Skin epidermis (tissue), 12 donors: Measurements from ENCODE around the gene CSRP1.

Source experiments
- H3K27ac ChIP-seq, 21 experiments: fragments of 200-600 bp; sonication (generic) in 11 of 21; one replicate each; pipeline ENCODE4 v1.5.0; 2020; ENCODE audit warnings: mild to moderate bottlenecking in 3 of 21, inconsistent platforms in 2 of 21, moderate library complexity in 2 of 21
- H3K4me3 ChIP-seq, 7 experiments: fragments of 200-600 bp; sonication (generic) in 2 of 7; one replicate each; pipeline ENCODE4 v1.5.0; 2020; ENCODE audit warnings: inconsistent platforms in 2 of 7, mild to moderate bottlenecking in 2 of 7, moderate library complexity in 1 of 7

Gene CSRP1

DNA sequence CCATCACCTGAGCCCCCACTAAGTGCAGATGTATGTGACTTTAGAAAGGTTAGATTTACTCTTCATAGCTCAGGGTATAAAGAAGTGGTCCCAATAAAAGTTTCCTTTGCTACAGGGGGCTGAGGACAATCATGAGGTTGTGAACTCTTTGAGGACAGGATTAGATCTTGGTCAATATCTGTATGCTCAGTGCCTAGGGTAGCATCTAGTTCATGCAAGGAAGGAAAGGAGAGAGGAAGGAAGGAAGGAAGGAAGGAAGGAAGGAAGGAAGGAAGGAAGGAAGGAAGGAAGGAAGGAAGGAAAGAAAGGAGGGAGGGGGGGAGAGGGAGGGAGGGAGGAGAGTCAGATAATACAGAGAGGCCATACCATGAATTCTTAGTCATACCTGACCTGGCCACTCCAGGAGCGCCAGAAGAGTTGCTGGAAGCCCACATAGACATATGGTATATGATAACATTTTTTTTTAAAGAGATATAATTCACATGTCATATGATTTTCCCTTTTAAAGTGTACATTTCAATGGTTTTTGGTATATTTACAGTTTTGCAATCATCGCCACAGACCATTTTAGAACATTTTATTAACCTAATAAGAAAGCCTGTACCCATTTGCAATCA, 9.7 kb upstream of the CSRP1 start:
- H3K27ac ChIP-seq, result no peak overlapping the region

DNA sequence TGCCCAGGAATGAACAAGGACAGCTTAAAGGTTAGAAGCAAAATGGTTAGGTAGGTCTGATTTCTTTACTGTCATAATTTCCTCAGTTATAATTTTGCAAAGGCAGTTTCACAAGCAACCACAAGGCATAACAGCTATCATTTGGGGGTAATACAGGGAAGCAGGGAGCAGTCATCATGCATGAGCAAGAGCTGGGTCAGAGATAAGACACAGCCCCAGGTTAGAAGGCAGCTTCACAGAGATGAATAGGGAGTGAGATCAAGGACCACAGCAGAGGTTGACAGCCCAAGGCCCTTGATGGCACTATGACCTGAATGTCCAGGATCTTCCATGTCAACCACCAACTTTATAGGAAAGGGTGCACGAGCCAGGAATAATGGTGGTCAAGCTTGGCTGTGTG, 9.0 kb upstream of the CSRP1 start:
- Histone ChIP-seq H3K4me3 (no peak overlapping the region), H3K27ac (no peak overlapping the region)

More for the DNA sequence above, 9.7 kb upstream of the CSRP1 start:
- H3K4me3 ChIP-seq, result no peak overlapping the region

DNA sequence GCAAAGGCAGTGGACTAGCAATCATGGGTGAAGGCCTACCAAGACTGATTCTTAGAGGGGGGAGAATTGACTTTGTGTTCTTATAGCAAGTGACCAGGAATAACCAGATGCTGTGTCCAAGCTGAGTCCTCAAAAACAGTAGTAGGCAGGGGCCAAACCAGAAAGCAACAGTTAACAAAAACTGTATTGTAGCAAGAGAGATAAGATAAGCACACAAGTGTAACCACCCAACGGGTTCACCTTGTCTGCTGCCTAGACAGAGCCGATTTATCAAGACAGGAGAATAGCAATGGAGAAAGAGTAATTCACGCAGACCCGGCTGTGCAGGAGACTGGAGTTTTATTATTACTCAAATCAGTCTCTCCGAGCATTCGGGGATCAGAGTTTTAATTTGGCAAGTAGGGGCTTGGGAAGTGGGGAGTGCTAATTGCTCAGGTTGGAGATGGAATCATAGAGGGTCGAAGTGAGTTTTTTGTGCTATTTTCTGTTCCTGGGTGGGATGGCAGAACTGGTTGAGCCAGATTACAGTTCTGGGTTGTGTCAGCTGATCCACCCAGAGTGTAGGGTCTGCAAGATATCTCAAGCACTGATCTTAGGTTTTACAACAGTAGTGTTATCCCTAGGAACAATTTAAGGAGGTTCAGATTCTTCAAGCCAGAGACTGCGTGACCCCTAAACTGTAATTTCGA, 8.3 kb upstream of the CSRP1 start:
- no peak overlapping the region for H3K4me3 ChIP-seq
- no peak overlapping the region for H3K27ac ChIP-seq

DNA sequence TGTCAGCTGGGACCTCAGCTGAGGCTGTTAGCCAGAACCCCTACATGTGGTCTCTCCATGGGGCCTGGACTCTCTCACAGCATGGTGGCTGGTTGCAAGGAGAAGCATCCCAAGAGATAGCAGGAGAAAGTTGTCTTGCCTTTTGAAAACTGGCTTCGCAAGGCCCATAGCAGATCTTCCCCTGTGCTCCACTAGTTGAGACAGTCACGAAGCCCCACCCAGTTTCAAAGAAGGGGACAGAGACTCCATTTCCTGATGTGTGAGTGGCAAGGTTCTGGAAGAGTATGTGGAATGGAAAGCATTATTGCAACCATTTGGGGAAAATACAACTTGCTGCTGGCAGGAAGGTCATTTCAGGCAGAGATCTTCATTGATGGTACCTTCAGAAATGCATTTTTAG, 7.5 kb upstream of the CSRP1 start:
- Histone ChIP-seq H3K27ac (no peak overlapping the region), H3K4me3 (no peak overlapping the region)

DNA sequence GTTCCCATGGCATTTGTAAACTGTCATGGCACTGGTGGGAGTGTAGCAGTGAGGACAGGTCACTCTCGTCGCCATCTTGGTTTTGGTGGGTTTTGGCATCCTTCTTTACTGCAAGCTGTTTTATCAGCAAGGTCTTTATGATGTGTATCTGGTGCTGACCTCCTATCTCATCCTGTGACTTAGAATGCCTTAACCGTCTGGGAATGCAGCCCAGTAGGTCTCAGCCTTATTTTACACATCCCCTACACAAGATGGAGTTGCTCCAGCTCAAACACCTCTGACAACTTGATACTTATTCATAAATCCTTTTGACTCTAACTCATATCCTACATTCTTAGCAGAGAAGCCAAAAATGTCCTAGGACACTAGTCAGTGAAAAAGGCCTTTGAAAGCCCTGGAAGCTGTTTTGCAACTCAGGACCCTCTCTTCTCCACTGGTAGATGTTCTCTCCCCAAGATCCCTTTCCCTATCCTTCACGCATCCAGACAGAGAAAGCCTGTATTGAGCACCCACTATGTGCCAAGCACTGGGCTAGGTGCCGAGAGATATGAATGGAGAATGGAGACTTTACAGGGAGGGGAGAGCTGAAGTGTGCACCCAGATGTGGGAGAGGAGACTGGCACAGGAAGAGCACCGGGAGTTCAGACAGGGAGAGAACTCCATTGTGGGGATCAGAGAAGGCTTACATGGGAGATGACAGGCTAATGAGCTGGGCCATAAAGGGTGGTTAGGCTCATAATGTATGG, 6.7 kb upstream of the CSRP1 start:
- Histone ChIP-seq H3K4me3 (no peak overlapping the region), H3K27ac (peak overlapping the region in 2 of 21 experiments; percentile 5 to 44)

DNA sequence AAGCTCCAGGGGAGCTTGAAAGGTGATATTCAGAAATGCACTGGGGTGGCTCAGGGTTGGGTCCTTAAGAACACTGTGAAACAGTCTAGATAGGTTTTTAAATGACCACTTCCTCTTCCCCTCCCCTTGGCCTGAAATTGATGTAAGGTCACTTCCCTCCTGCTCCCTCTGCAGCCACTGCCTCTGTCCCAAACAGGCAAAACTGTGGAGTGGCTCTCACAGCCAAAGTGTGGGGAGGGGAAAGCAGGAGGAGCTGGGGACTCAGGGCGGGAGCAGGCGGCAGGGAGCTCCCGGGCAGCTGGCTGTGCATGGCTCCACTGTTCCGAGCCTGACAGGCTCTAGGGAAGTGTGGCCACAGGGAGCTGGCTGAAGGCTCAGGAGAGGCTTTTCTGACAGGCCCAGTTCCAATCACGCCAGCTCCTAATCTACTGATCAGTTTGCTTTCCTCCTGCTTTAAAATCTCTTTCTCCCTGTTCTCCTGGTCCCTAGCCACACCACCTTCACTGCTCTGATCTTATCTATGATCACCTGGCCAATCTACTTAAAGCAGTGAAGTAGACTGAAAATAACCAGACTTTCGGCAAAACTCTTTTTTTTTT, 5.1 kb upstream of the CSRP1 start:
- no peak overlapping the region for H3K4me3 ChIP-seq
- peak overlapping the region in 13 of 21 experiments; percentile 6 to 75 (median 58) for H3K27ac ChIP-seq

DNA sequence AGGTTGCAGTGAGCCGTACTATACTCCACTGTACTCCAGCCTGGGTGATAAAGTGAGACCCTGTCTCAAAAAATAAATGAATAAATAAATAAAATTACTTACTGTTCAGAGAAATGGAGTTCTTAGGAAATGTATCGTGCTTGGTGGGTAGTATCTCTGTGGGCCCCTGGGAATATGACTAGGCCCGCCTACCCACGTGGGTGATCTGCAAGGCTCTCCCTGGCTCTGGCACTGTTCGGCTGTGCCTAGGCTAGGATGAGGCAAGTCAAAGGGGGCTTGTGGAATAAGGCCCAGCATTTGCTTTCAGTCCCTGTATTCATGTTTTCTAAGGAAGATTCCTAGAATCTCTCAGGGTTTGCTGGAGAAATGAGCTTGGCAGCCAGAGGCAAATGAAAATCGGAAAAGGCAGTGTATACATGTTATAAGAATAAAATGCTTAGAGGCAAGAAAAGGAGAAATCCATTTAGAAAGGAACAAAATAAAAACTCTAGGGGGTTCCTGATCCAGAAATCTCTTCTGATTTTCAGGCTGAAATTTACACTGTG, 4.5 kb upstream of the CSRP1 start:
- Histone ChIP-seq H3K27ac (peak overlapping the region in 10 of 21 experiments; percentile 6 to 75 (median 61)), H3K4me3 (no peak overlapping the region)

DNA sequence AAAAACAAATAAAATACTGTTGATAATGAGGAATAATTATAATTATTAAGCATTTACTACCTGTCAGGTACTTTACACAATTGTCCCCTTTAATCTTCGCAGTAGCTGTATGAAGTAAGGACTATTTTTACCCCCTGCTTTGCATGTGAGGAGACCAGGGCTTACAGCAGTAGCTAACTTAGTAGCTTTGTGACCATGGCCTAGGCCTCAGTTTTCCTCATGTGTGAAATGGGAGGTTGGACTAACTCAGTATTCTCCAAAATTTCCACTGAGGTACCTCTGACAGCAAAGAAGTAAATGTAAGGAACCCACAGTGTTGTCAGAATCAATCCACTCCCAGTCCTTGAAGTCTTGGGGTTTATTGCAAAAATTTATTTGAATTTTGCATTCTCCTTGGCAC, 3.8 kb upstream of the CSRP1 start:
- no peak overlapping the region for H3K27ac ChIP-seq
- no peak overlapping the region for H3K4me3 ChIP-seq

DNA sequence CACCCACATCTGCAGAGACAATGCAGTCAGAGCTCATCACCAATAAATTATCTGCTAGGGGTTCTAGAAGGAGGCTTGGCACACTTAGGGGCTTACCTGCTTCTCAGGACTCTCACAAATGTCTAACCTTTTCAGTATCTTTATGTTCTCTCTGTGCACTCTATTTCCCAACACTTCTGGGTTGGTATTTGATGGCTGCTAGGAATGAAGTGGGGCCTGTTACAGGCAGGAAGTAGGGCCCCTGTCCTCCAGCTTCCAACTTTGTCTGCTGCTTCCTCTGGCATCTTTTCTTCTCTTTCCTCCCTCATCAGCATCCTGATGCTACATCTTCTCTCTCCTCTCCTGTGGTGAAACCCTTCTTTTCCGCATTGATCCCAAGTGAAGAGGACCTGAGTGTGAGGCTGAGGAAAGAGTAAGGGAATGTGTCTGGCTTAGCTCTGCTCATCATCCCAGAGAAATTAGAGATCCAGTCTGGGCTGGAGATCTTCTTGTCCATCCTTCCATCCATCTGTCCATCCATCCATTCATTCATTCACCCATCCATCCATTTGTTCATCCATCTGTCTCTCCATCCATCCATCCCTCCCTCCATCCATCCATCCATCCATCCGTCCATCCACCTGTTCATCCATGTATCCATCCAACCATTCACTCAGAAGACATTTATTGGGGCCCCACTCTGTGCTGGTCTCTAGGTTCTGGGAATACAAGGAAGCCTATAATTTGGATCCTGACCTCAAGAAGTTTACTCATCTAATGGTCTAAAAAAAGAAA, 2.9 kb upstream of the CSRP1 start:
- Histone ChIP-seq H3K27ac (no peak overlapping the region), H3K4me3 (no peak overlapping the region)

DNA sequence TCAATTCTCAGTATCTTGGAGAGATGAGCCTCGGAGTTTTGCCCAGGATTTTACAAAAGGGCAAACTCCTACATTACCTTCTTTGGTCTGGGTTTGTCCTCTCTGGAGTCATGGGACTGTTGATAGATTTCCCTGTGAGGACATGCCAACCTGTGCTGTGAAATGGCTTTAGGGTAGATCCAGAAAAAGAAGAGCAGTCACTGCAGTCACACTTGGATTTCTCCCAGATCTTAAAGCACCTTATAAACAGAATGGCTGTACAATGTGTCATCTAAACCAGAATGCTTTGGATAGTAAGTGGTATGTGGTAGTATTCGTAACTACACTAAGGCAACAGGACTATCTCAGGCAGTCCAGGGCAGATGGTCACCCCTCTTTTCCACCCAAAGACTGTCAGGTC, 1.9 kb upstream of the CSRP1 start:
- Histone ChIP-seq H3K27ac (no peak overlapping the region), H3K4me3 (no peak overlapping the region)

DNA sequence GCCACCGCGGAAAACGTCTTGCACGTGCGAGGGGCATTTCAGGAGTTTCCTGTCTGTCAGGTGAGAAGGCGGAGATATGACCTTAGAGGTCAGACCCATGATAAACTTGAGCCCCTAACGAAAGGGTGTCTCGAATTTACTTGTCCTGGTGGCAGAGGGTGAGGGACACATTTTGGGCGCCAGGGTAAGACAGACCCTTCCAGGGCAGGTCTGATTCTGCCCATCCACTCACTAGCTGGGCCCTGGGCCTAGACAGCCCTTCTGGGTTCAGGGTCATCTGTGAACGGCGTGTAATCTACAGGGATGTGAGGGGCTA, 395 bp upstream of the CSRP1 start:
- peak overlapping the region; percentile 63 to 95 (median 89) for H3K27ac ChIP-seq
- H3K4me3 ChIP-seq, result peak overlapping the region; percentile 55 to 95 (median 70)

DNA sequence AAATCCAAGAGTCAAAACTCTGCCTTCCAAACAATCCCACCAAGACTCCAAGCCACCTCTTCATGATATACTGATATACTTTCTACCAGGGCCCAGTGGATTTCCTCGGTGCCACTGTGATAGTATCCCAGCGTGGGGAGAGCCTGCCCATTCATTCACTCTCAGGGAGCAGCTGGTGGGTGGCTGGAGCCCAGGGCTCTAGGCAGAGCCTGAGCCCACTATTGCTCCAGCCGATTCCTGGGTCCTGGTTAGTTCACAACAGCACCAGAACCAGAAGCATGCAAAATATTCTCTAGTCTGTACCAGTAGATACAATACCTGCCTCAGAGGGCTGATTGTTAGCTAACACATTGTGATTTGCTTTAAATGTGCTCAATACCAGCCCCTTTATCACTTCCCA, 831 bp downstream of the CSRP1 start:
- H3K27ac ChIP-seq, result peak overlapping the region in 20 of 21 experiments; percentile 63 to 95 (median 89)

DNA sequence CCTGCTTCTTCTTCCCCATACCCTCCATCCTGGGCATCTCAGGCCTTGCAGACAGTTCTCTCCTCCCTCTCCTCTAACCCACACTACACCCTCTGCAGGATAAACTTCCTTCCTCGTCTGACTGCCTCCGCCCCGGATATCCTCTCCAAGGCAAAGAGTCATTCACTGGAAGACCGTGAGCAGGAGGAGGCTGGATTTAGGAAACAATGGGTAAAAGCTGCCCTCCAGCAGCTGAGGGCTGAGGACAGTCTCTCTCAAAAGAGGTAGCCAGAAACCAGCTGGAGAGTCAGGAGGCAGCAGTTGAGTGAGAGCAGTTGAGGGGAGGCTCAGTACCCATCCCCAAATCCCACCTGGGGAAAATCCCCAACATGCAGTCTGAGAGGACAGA, 1.4 kb downstream of the CSRP1 start:
- peak overlapping the region in 16 of 21 experiments; percentile 63 to 95 (median 90) for H3K27ac ChIP-seq

More for the DNA sequence above, 831 bp downstream of the CSRP1 start:
- peak overlapping the region; percentile 55 to 95 (median 70) for H3K4me3 ChIP-seq

DNA sequence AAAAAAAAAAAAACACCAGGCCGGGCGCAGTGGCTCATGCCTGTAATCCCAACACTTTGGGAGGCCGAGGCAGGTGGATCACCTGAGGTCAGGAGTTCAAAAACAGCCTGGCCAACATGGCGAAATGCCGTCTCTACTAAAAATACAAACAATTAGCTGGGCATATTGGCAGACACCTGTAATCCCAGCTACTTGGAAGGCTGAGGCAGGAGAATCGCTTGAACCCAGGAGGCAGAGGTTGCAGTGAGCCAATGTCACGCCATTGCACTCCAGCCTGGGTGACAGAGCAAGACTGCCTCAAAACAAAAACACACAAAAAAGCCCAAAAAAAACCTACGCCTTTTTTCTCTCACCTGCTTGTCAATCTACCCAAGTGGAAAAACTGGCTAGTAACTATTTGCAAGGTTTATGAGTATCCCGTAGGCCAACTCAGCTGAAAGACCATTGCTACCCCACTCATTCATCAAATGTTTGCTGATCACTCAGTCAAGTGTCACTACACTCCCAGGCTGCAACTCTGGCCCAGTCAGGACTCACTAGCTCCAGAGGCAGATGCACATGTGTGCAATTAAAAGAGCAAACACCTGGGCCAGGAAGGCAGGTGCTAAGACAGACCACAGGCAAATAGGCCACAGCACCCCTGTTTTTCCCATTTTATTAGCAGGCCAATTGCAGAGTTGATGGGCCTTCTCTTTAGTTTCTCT, 2.0 kb downstream of the CSRP1 start:
- Histone ChIP-seq H3K27ac (peak overlapping the region in 9 of 21 experiments; percentile 39 to 95 (median 87)), H3K4me3 (peak overlapping the region in 2 of 7 experiments; percentile 68 to 79)

More for the DNA sequence above, 1.4 kb downstream of the CSRP1 start:
- H3K4me3 ChIP-seq, result peak overlapping the region in 6 of 7 experiments; percentile 55 to 95 (median 69)

DNA sequence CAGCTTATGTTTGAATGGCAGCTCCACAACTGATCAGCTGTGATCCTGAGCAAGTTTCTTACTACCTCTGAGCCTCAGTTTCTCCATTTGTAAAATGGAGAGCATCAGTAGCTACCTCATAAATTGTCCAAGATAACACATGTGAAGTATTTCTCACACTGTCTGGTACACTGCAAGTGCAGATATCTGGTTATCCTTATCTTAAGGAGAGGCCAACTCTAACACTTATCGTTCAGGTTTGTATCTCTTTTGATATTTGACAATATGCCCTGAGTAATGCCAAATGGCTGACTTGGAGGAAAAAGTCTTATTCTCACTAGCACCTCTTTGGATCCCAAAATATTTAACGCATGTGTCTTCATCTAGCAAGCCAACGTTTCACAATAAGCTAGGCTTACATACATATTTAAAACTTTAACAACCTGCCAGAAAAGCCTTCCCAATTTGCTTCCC, 2.7 kb downstream of the CSRP1 start:
- H3K27ac ChIP-seq, result peak overlapping the region in 13 of 21 experiments; percentile 11 to 95 (median 66)
- peak overlapping the region in 1 of 7 experiments; percentile 7 for H3K4me3 ChIP-seq

DNA sequence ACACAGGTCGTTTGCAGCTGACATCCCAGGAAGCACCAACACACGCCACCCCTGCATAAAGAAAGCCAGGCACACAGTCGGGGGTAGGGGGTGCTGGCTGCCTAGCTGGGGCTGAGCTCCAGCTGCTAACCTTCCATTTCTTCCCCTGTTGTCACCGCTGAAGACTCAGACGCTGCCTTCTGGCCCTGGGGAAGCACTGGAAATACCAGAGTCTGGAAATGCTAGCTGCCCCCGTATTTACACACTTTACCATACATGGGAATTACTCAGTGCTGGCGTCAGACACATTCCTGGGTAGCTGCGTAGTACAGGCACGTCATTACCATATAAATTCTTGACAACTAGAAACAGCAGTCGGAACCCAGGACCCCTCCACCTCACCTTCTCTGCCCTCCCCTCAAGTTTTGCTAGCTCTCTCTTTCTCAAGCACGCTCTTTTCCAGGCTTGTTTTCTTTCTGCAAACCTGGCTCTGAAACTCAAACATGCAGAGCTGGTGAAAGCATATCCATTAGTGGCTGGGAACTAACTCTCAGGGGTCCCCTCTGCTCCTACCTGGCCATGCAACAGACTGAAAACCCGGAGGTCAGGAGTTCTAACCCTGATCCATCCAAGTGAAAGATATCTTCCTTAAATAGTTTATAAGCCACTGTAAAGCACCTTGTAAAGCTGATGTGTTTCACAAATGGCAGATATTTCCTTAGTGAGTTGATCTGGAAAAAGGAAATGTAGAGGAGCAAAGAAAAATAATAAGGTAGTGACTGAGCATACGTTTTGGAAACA, 3.3 kb downstream of the CSRP1 start:
- H3K4me3 ChIP-seq, result peak overlapping the region in 1 of 7 experiments; percentile 7
- H3K27ac ChIP-seq, result peak overlapping the region in 15 of 21 experiments; percentile 15 to 95 (median 60)

DNA sequence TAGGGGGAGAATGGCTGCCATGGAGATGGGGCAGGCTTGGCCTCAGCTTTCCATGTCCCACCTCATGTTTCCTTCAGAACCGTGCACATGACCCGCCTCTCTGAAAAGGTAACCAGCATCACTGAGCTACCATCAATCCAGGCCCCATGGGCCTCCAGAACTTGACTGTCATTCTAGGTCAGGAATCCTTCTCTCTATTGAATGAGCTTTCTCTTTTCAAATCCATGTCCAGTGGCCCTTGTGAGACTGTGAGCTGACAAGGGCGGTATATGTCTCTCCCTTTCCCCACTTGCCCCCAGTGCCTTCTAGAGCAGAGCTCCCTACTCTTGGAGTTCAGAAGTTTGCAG, 4.4 kb downstream of the CSRP1 start:
- Histone ChIP-seq H3K4me3 (no peak overlapping the region), H3K27ac (peak overlapping the region in 9 of 21 experiments; percentile 39 to 94 (median 58))
